ENCODE results near the gene REPS2. TPM values are rescaled to one million over a fixed set of nuclear protein-coding genes. Genes with fewer than 3 reads are reported as not detected.

REPS2 gene
- total and polyA plus RNA-seq, 2 donors from 2014 or later = 19.6 to 36.3 TPM

DNA sequence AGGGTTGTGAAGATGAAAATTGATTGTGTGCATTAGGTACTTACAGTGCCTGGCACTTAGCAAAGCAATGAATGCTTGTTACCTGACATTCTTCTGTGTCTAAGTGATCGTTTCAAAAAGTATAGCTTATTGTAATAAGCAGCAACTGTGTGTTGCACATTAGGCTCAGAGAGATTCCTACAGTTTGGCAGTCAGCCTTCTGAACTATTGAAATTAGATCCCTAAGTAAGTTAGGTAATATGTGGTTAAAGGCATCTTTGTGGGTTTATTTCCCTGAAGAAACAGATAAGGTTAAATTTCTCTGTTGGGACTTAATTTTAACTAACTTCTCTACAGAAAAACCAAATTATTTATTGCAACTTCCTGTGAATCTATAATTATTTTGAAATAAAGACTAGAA lies 93.4 kb downstream of the REPS2 start:
- Histone ChIP-seq H3K9me3 (ENCODE audit: control insufficient read depth in 2 of 3, insufficient read depth in 1 of 3, low read length in 3 of 3) (peaks cover 0 to 1% (median 0%) of the 10 kb centered on the region in 3 donors), H3K9ac (ENCODE audit: low read length in 3 of 3) (no peak overlapping the region), H3K4me1 (ENCODE audit: control insufficient read depth in 2 of 3, insufficient read depth in 2 of 3, low read depth in 1 of 3, low read length in 3 of 3) (no peaks in the 10 kb centered on the region), H3K27ac (ENCODE audit: low read depth in 2 of 2, low read length in 2 of 2) (no peak overlapping the region), H3K27me3 (ENCODE audit: control insufficient read depth, insufficient read depth, low read length) (peaks cover 8% of the 10 kb centered on the region), H3K4me3 (ENCODE audit: low read length in 3 of 3) (no peak overlapping the region), H3K36me3 (ENCODE audit: control insufficient read depth in 2 of 3, insufficient read depth in 3 of 3, low read length in 3 of 3) (no peaks in the 10 kb centered on the region)
- intact Hi-C loops (cut with DNase I) = no loop called here
- no peak for DNase-seq
- TF ChIP-seq, protein P1, sequence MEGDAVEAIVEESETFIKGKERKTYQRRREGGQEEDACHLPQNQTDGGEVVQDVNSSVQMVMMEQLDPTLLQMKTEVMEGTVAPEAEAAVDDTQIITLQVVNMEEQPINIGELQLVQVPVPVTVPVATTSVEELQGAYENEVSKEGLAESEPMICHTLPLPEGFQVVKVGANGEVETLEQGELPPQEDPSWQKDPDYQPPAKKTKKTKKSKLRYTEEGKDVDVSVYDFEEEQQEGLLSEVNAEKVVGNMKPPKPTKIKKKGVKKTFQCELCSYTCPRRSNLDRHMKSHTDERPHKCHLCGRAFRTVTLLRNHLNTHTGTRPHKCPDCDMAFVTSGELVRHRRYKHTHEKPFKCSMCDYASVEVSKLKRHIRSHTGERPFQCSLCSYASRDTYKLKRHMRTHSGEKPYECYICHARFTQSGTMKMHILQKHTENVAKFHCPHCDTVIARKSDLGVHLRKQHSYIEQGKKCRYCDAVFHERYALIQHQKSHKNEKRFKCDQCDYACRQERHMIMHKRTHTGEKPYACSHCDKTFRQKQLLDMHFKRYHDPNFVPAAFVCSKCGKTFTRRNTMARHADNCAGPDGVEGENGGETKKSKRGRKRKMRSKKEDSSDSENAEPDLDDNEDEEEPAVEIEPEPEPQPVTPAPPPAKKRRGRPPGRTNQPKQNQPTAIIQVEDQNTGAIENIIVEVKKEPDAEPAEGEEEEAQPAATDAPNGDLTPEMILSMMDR (IDR thresholded peaks at IDR 0.05; ENCODE audit: borderline replicate concordance, extremely low read depth, insufficient read depth) = no peak
- FAIRE-seq = no peak

DNA sequence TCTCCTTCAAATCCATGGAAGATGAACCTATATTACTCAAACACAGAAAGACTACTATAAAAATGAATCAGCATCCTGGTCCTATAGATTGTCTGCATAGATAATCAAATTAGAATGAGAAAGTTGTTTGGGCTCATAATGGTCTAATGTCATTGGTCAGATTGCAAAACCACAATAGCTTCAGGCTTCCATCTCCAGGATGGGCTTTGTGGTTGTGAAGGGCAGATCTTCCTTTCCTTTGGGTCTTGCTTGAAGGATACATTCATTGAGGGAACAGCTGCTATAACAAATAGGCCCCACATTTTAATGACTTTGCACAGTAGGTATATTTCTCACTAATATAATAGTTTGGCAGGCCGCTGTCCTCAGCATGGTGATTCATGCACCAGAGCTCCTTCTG lies 94.3 kb downstream of the REPS2 start:
- H3K9ac ChIP-seq (ENCODE audit: low read length in 3 of 3) = no peak overlapping the region
- no peak overlapping the region for H3K27ac ChIP-seq (ENCODE audit: low read depth in 2 of 2, low read length in 2 of 2)
- no peaks in the 10 kb centered on the region for H3K4me1 ChIP-seq (ENCODE audit: control insufficient read depth in 2 of 3, insufficient read depth in 2 of 3, low read depth in 1 of 3, low read length in 3 of 3)
- TF ChIP-seq, protein P1 (IDR thresholded peaks at IDR 0.05; ENCODE audit: borderline replicate concordance, extremely low read depth, insufficient read depth) = no peak
- FAIRE-seq (no peak), DNase-seq (no peak)
- no peak overlapping the region for H3K4me3 ChIP-seq (ENCODE audit: low read length in 3 of 3)
- H3K27me3 ChIP-seq (ENCODE audit: control insufficient read depth, insufficient read depth, low read length) = peaks cover 5% of the 10 kb centered on the region
- H3K36me3 ChIP-seq (ENCODE audit: control insufficient read depth in 2 of 3, insufficient read depth in 3 of 3, low read length in 3 of 3) = no peaks in the 10 kb centered on the region
- intact Hi-C loops (cut with DNase I) = no loop called here
- H3K9me3 ChIP-seq (ENCODE audit: control insufficient read depth in 2 of 3, insufficient read depth in 1 of 3, low read length in 3 of 3) = no peaks in the 10 kb centered on the region

DNA sequence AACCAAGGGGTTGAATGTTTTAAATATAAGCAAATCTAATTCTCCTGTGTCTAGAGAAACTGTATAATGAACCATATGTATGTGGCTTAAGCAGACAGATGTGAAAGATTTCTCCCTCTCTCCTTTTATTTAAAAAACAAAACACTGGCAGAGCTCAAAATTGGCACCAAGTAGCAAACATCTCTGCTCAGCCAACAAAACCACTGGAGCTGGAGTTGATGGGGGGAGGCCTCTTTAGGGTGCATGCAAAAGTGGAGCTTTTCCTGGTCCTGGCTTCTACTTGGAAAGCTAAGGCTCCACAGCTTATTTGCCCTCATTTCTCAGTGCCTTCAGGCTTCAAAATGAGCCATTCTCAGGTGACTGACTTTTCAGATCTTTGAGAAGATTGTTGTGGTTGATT lies 95.6 kb downstream of the REPS2 start:
- no peaks in the 10 kb centered on the region for H3K36me3 ChIP-seq (ENCODE audit: control insufficient read depth in 2 of 3, insufficient read depth in 3 of 3, low read length in 3 of 3)
- H3K27me3 ChIP-seq (ENCODE audit: control insufficient read depth, insufficient read depth, low read length) = peaks cover 5% of the 10 kb centered on the region
- DNase-seq (no peak), FAIRE-seq (no peak)
- H3K4me1 ChIP-seq (ENCODE audit: control insufficient read depth in 2 of 3, insufficient read depth in 2 of 3, low read depth in 1 of 3, low read length in 3 of 3) = no peaks in the 10 kb centered on the region
- no peaks in the 10 kb centered on the region for H3K9me3 ChIP-seq (ENCODE audit: control insufficient read depth in 2 of 3, insufficient read depth in 1 of 3, low read length in 3 of 3)
- no peak overlapping the region for H3K27ac ChIP-seq (ENCODE audit: low read depth in 2 of 2, low read length in 2 of 2)
- no peak overlapping the region for H3K4me3 ChIP-seq (ENCODE audit: low read length in 3 of 3)
- TF ChIP-seq, protein P1 (IDR thresholded peaks at IDR 0.05; ENCODE audit: borderline replicate concordance, extremely low read depth, insufficient read depth) = no peak
- intact Hi-C loops (cut with DNase I) = no loop called here
- no peak overlapping the region for H3K9ac ChIP-seq (ENCODE audit: low read length in 3 of 3)

DNA sequence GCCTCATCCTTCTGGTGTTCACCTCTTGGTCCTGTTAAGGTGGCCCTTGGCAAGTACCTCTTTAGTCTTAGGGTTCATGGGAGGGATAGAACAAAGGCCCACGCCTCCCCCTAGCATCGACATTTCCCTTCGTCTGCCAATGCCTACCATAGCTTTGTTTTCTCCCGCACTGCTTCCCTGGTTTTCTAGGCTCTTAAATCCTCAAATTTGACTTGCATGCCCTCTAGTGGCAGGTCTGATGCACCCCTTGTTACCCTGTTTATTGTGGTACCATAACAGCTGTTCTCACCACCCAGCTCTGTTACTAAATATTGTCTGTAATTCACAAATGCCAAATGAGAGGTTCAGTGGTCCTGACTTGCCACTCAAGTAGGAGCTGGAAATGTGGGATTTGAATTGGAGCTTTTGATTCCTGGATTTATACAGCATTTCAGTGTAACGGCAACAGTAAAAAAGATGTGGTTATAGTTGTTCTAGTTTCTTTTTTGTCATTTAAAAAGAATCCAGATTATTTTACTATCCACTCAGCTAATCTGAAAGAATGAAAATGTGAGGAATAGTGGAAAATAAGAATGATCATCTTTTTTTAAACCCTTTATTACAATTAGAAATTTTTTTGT lies 100.1 kb downstream of the REPS2 start:
- DNase-seq (peak in 4 of 5 donors; percentile 57 to 83 (median 70)), FAIRE-seq (peak; percentile 72)
- H3K27me3 ChIP-seq (ENCODE audit: control insufficient read depth, insufficient read depth, low read length) = no peaks in the 10 kb centered on the region
- no peaks in the 10 kb centered on the region for H3K9me3 ChIP-seq (ENCODE audit: control insufficient read depth in 2 of 3, insufficient read depth in 1 of 3, low read length in 3 of 3)
- no peak overlapping the region for H3K4me3 ChIP-seq (ENCODE audit: low read length in 3 of 3)
- intact Hi-C loops (cut with DNase I) = no loop called here
- peaks cover 0 to 6% (median 0%) of the 10 kb centered on the region in 3 donors for H3K36me3 ChIP-seq (ENCODE audit: control insufficient read depth in 2 of 3, insufficient read depth in 3 of 3, low read length in 3 of 3)
- no peak overlapping the region for H3K27ac ChIP-seq (ENCODE audit: low read depth in 2 of 2, low read length in 2 of 2)
- TF ChIP-seq, protein P1 (IDR thresholded peaks at IDR 0.05; ENCODE audit: borderline replicate concordance, extremely low read depth, insufficient read depth) = peak; percentile 71
- H3K4me1 ChIP-seq (ENCODE audit: control insufficient read depth in 2 of 3, insufficient read depth in 2 of 3, low read depth in 1 of 3, low read length in 3 of 3) = no peaks in the 10 kb centered on the region
- no peak overlapping the region for H3K9ac ChIP-seq (ENCODE audit: low read length in 3 of 3)
